ENCODE data around the gene POLR1A.

Gene POLR1A

DNA sequence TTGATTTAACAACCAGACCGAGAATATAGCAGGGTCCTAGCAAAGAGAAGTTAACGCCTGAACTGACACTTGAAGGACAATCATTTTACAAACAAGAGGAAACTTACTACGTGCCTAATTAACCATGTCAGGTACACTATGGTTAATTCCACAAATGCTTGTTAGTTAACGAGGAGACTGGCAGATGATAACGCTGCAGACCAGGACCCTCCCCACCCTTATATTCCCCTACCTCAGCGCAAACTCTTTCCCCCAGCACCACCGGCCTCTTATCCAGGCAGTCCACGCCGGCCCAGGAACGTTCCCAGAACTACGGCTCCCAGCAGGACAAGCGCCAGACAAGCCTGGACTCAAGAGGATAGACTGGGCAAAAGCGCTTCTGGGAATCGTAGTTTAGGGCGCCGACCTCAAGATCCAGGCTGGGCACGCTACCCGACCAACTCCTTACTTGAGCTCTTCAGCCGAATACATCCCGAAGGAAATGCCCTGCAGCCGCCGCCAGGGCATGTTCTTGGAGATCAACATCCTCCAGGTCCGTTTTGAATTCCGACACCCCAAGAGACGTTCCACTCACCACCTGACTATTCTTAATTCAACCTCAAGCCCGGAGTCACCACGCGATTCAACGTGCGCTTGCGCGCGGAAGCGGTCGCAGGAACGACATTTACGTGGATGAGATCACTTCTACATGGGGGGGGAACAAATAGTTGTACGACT lies at the start of gene POLR1A:
POLR1A (minus strand) TSS at position 635 of the 717 bp plus-strand sequence; CDS start at position 525, 110 bp downstream.
- peak; percentile 90 to 91 for DNase-seq

DNA sequence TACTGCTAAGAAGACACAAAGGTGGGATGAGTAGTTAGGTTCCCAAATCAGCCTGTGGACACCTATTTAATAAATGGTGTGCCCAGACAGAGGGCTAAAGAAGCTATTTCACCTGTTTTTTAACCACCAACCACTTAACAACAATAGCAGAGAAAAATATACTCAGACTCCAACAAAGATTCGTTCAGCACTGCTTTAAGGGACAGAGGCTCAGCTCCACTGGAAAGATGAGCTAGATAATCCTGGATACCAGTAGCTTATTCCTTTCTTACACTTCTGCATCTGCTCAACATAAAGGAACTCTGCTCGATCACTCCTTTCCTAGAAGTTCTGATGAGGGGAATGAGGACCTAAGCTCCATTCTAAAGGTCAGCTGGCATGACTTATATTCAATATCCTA lies 44.8 kb upstream of the POLR1A start:
- no peak for DNase-seq

DNA sequence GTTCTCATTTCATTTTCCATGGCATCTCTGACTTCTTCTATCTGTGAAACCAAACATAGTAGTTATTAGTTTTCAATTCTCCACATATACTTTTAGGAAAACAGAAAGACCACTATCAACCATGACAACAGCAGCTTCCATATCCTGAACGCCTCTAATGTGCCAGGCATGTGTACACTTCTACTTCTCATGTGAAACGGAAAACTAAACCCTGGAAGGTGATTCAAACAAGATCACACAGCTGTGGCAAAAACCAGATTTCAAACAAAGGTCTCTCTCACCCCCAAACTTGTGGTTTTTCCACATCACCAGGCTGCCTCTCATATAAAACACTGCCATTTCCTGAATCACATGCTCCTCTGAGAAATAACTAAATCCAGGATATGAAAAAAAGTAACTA lies 42.1 kb upstream of the POLR1A start:
- no peak for DNase-seq

GRCh38 chr2:86143926-86144685 lies 38.4 kb upstream of the POLR1A start:
- DNase-seq, result no peak

GRCh38 chr2:86143307-86143706 lies 37.6 kb upstream of the POLR1A start:
- DNase-seq, result no peak

GRCh38 chr2:86142436-86143257 lies 37.0 kb upstream of the POLR1A start:
- no peak for DNase-seq

DNA sequence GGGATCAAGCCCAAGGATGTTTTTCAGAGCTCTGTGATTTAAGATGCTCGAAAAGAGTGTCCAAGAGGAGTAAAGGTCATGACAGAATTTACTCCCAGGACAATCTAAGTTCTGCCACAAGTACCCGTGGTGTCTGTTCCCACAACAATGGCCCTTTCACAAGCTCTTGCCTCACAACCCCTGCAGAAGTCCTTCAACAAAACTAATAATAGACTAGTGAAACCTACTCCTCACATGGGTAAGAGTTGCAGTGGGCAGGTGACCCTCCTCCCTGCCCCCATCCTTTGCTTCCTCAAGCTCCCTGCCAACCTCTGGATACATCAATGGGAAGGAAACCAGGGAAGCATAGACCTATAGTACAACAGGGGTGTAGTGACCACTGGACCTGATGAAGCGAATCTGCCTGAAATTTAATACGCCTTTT lies 35.3 kb upstream of the POLR1A start:
- no peak for DNase-seq

DNA sequence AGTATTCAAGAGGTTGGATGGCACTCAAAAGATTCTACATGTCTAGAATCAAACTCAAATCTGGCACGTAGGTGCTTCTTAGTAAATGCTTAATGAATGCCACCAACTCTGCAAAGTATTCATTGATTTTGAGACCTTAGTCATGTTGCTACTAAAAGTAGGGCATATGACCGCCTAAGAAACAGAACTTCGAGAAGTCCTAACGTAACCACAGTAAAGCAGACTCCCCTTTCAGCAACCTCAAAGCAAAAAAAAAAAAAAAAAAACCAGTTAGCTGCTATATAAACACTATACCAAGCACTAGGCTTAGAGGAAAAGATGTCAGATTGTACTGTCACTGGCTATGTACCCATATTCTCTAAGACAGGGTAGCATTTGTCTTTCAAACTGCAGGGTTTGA lies 34.3 kb upstream of the POLR1A start:
- DNase-seq, result no peak

DNA sequence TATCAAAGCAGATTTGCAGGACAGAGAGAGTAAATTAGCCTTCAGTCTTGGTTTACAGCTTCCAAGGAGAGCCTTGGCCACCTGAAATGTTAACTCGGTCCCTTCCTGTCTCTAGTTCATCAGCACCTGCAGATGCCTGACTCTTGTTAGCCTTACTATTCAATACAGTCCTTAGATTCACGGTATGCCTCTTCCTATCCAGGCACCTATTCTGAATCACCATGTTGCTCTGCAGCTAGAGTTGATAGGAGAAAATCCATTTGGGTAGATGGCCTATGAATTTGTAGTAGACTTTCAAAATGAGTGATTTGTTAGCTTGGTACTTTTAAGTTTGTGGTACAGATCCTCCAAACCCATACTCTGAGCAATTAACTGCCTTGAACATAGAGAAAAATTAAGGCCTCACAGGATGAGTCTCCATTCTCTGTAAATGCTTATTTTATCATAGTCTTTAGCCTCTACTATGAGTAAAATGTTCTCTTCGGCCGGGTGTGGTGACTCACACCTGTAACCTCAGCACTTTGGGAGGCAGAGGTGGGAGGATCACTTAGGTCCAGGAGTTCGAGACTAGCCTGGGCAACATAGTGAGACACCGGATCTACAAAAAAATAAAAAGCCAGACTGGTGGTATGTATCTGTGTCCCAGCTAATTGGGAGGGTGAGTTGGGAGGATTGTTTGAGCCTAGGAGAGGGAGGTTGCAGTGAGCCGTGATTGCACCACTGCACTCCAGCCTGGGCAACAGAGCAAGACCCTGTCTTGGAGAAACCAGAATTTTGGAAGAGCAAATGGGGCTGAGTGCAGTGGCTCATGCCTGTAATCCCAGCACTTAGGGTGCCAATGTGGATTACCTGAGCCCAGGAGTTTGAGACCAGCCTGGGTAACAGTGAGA lies 33.3 kb upstream of the POLR1A start:
- no peak for DNase-seq

- no peak for DNase-seq
Measured at GRCh38 chr2:86136141-86136540, 30.5 kb upstream of the POLR1A start.

DNA sequence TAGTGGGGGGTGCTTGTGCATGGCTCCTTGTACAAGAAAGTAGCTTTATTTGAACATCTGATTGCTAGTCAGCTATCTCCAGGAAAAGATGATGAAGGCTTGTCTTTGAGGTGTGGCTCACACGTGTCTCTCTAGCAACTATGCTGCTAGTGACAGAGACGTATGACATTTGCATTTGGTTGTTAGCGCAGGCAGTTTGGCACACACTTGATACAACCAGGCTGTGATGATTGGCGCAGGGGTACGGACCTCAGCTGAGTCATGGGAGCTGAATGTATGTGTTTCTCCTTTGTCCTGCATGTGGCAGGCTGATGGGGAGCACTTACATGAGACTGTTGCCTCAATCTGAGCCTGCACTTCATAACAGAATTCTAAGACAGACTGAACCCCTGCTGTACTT lies 30.0 kb upstream of the POLR1A start:
- no peak for DNase-seq

DNA sequence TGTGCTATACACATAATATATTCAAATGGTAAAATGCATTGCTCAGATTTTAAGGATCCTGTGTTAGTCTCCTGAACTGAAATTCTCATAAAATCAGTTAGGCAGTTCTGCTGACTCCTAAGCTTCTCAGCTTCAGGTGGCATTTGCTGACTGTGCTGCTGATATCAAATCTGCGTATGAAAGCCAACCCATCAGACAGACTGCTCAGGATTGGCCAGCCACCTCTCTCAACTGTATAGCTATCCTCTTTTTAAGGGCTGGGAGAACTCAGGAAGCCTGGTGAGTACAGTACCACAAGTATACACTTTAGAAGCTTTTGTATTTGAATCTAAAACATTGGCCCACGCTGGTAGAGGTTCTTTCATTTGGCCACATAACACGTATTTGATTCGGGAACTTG lies 29.0 kb upstream of the POLR1A start:
- DNase-seq, result no peak

DNA sequence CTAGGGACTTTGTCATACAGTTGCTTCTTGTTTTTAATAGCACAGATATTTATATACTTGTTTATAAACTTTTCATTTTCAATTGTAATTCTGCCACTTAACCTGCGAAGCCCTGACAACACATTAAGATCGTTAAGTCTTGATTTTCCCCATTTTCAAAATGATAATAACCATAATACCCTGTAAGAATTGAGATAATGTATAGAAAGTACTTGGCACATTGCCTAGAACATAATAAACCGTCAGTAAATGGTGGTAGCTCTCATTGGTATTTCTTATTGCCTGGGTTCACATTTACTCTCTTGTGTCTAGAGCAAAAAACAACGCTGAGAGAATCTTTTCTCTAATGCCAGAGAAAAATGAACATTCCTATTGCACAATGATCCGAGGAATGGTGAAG lies 19.0 kb upstream of the POLR1A start:
- DNase-seq, result no peak

GRCh38 chr2:86123328-86123925 lies 17.7 kb upstream of the POLR1A start:
- no peak for DNase-seq

DNA sequence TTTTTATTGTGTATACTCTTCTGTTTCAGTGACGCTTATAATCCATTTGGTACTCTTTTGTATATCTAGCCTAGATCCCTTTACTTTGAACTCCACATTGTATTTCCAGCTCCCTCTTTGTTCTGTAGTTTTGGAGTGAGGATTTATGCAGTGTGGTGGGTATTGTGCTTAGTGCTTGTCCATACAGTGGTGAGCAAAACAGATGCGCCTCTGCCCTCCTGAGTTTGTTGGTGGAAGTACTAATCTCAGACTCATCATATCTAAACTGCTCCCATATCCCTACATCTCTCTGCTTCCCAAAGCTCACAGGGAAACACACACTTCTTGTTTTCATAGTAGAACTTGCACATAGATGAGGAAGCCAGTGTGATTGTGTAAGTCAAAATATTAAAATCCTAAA lies 12.4 kb upstream of the POLR1A start:
- DNase-seq, result no peak

- no peak for DNase-seq
Measured at GRCh38 chr2:86107031-86107430, 1.3 kb upstream of the POLR1A start.

DNA sequence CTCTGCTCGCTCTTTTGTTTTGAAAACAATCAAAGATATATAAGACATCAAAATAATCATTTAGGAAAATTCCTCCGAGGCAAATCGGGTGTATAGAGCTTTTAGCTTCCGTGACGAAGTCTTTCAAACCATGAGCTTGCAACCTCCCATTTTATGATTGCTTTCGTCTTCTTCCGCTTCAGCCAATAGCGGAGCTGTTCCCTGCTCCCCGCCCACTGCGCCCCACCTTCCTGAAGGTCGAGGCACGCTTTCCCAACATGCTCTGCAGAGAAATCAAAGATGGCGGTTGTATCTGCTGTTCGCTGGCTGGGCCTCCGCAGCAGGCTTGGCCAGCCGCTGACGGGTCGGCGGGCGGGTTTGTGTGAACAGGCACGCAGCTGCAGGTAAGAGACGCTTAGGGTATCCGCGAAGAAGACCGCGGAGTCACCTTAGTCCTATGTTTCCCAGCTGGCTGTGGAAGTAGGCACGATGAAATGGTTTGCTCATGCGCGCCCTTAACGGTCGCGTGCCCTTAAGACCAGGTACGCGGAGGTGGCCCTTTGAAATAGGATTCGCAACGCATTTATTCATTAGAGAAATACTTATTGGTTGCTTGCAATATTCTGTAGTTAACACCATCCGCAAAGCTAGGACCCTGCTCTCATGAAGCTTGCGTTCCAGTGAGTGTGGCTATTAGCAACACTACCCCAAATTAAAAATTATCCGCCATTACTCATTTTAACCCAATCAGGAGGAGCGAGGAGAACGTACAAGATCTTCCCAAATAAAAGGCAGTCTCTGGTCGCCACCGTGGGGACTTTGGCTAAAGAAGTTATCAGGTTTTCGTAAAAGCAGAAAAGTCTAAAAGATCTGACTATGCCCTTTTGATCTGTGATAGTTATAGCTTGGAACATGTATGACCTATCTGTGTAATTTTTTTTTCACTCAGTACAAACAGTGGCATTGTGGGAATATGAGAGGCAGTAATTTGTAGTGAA lies 571 bp upstream of the POLR1A start, which contains the start of gene PTCD3:
PTCD3 (plus strand) TSS at position 267 of the 977 bp plus-strand sequence; CDS start at position 280, 13 bp downstream.
- peak; percentile 91 to 92 for DNase-seq

- DNase-seq, result no peak
Measured at GRCh38 chr2:86102157-86102556, 3.5 kb downstream of the POLR1A start.

DNA sequence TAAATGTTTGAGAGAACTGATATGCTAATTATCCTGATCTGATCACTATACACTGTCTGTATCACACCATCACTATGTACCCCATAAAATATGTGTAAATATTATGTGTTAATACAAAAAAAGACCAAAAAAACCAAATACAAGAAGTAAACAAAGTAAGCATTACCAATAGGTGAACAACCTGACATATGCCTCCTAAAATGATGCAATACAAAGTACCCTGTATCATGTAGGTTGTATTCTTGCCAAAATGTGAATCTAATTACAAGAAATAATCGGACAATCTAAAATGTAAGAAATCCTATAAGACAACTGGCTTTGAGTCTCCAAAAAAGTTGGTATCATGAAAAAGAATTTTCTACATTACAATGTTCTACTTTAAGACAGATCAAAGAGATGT lies 7.8 kb downstream of the POLR1A start:
- no peak for DNase-seq

- DNase-seq, result no peak
Measured at GRCh38 chr2:86097114-86097896, 8.4 kb downstream of the POLR1A start.

Data from NCI-H446 (cell line).